Left ventricle myocardium inferior (tissue), 1 donor: ENCODE data around the gene TEX52. TPM values are rescaled to one million over a fixed set of nuclear protein-coding genes. Genes with fewer than 3 reads are reported as not detected.
A peak's percentile ranks its signal among the peaks of the same experiment; 100 is the strongest.

Source experiments
- DNase-seq: peaks from one replicate; pipeline ENCODE4 v3.0.0-alpha.2; 2020
- H3K27ac ChIP-seq: fragments of 200-600 bp; replicated peaks from 2 replicates; pipeline ENCODE4 v1.8.0; 2021
- H3K27me3 ChIP-seq: fragments of 200-600 bp; 2 replicates; pipeline ENCODE4 v1.8.0; 2021; ENCODE audit warnings: low read depth
- H3K36me3 ChIP-seq: fragments of 200-600 bp; 2 replicates; pipeline ENCODE4 v1.8.0; 2021
- H3K4me1 ChIP-seq: fragments of 200-600 bp; 2 replicates; pipeline ENCODE4 v1.8.0; 2021
- H3K4me3 ChIP-seq: fragments of 200-600 bp; 2 replicates; pipeline ENCODE4 v1.8.0; 2021; ENCODE audit warnings: mild to moderate bottlenecking, moderate library complexity
- H3K9me3 ChIP-seq: fragments of 200-600 bp; replicated peaks from 2 replicates; pipeline ENCODE4 v1.8.0; 2021
- CTCF ChIP-seq: fragments of 200-600 bp; IDR thresholded peaks from 2 replicates; pipeline ENCODE4 v1.8.0; 2021; ENCODE audit warnings: antibody characterized with exemption, mild to moderate bottlenecking, borderline replicate concordance
- intact Hi-C: fragments of 100-400 bp; cut with micrococcal nuclease; formaldehyde crosslinking; loops from one replicate; pipeline ENCODE4 v1.11.0; 2022
- total RNA-seq: library from RNA; stranded (reverse); fragmentation: NEBNext Ultra II Directional; extraction: Animal tissue kit (Norgen Biotek cat#: 25700); gene quantifications from one replicate; pipeline ENCODE4 v1.2.1, GENCODE V29; 2021
- donor health status: DM: no; HTN: yes; CAD: no; lungs with severe emphysema.

The TEX52 gene
- total RNA-seq, 1 donor from 2014 or later, result not detected

DNA sequence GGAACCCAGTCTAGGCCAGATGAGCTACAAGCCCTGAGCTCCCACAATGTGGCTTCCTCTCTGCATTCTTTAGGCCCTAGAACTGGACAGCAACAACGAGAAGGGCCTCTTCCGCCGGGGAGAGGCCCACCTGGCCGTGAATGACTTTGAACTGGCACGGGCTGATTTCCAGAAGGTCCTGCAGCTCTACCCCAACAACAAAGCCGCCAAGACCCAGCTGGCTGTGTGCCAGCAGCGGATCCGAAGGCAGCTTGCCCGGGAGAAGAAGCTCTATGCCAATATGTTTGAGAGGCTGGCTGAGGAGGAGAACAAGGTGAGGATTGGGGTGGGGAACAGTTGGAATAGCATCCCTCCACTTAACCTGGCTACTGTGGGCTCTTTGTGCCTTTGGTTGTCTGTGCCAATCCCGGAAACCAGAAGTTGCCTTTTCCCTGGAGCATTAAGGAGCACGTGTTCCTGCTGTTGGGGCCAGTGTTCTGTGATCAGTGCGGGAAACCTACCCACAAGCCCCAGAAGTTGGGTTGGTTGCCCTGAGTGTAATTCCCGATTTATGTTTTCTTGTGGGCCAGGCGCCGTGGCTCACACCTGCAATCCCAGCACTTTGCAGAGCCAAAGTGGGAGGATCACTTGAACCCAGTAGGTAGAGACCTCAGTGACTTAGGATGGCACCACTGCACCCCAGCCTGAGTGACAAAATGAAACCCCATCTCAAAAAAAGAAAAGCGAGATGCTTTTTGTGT, 55.6 kb downstream of the TEX52 start:
- Histone ChIP-seq H3K27ac (peak overlapping the region; percentile 26), H3K4me1 (peaks cover 76% of the 10 kb centered on the region), H3K9me3 (no peaks in the 10 kb centered on the region), H3K36me3 (peaks cover 80% of the 10 kb centered on the region), H3K4me3 (no peak overlapping the region), H3K27me3 (no peaks in the 10 kb centered on the region)
- no peak for DNase-seq
- TF ChIP-seq CTCF, result no peak
- intact Hi-C loops, result no loop called here

- H3K4me1 ChIP-seq, result peaks cover 73% of the 10 kb centered on the region
- H3K27me3 ChIP-seq, result no peaks in the 10 kb centered on the region
- H3K4me3 ChIP-seq, result no peak overlapping the region
- no peaks in the 10 kb centered on the region for H3K9me3 ChIP-seq
- H3K27ac ChIP-seq, result no peak overlapping the region
- H3K36me3 ChIP-seq, result peaks cover 72% of the 10 kb centered on the region
- intact Hi-C loops, result no loop called here
- no peak for TF ChIP-seq CTCF
- DNase-seq, result no peak
These were observed 56.7 kb downstream of the TEX52 start for GRCh38 chr12:2800046-2800570.

Other genes starting within 250 kb of the TEX52 start
- 57.0 TPM for gene FKBP4, start 62.1 kb downstream of the TEX52 start, total RNA-seq
- gene ITFG2, start 44.4 kb downstream of the TEX52 start, total RNA-seq, result 12.4 TPM
- gene NRIP2, start 22.0 kb downstream of the TEX52 start, total RNA-seq, result 1.2 TPM
- 0.71 TPM for gene FOXM1, start 20.1 kb upstream of the TEX52 start, total RNA-seq
- 3.6 TPM for gene RHNO1, start 20.2 kb upstream of the TEX52 start, total RNA-seq
- 4.8 TPM for gene TULP3, start 33.9 kb upstream of the TEX52 start, total RNA-seq
- gene TEAD4, start 102.4 kb upstream of the TEX52 start, total RNA-seq, result 6.7 TPM
- gene TSPAN9, start 220.3 kb upstream of the TEX52 start, total RNA-seq, result 305 TPM